MCF 10A (cell line): ENCODE results near the gene NR1H3. TPM values are rescaled to one million over a fixed set of nuclear protein-coding genes. Genes with fewer than 3 reads are reported as not detected.

Experiments used
- BruUV-seq: library from RNA; stranded (reverse); fragments of 400-500 nt; replicated peaks from 2 replicates; lab custom pipeline; 2021; lab: Mats Ljungman, UMichigan
- CTCF ChIA-PET: fragments of 300-600 bp; sonication (Branson Sonifier 250); formaldehyde crosslinking; extraction: SDS; loops from one replicate; lab custom pipeline; 2021; ENCODE audit warnings: antibody characterized with exemption, inconsistent platforms; lab: Yijun Ruan, JAX
- POLR2A ChIA-PET: fragments of 300-600, 350-650 bp; sonication (Branson Sonifier 250); formaldehyde crosslinking; extraction: SDS; loops from one replicate; lab custom pipeline; 2020; ENCODE audit warnings: antibody characterized with exemption, inconsistent platforms; lab: Yijun Ruan, JAX
- DNase-seq: peaks from one replicate; pipeline ENCODE4 v3.0.0-alpha.2; 2018; ENCODE audit not compliant: unreplicated experiment
- H3K27ac Mint-ChIP-seq: one replicate; pipeline ENCODE4 v1.8.0; 2022; ENCODE audit warnings: mild to moderate bottlenecking, low read depth, mixed read lengths; ENCODE audit not compliant: unreplicated experiment
- H3K27me3 Mint-ChIP-seq: one replicate; pipeline ENCODE4 v1.8.0; 2022; ENCODE audit warnings: mixed read lengths; ENCODE audit not compliant: insufficient read depth, unreplicated experiment
- H3K36me3 Mint-ChIP-seq: one replicate; pipeline ENCODE4 v1.8.0; 2022; ENCODE audit warnings: mild to moderate bottlenecking, moderate library complexity, mixed read lengths; ENCODE audit not compliant: insufficient read depth, unreplicated experiment
- H3K4me1 Mint-ChIP-seq: one replicate; pipeline ENCODE4 v1.8.0; 2022; ENCODE audit warnings: mixed read lengths; ENCODE audit not compliant: insufficient read depth, unreplicated experiment
- H3K4me3 Mint-ChIP-seq: one replicate; pipeline ENCODE4 v1.8.0; 2022; ENCODE audit warnings: mild to moderate bottlenecking, moderate library complexity, mixed read lengths; ENCODE audit not compliant: unreplicated experiment
- H3K9me3 Mint-ChIP-seq: one replicate; pipeline ENCODE4 v1.8.0; 2022; ENCODE audit warnings: mixed read lengths; ENCODE audit not compliant: unreplicated experiment
- CTCF ChIP-seq: fragments of 200-600 bp; IDR thresholded peaks from one replicate; pipeline ENCODE4 v1.8.0; 2022; ENCODE audit warnings: antibody characterized with exemption, mild to moderate bottlenecking; ENCODE audit not compliant: unreplicated experiment
- intact Hi-C: fragments of 100-400 bp; cut with micrococcal nuclease; formaldehyde crosslinking; loops from 2 replicates; pipeline ENCODE4 v1.14.1; 2022
- total RNA-seq: library from RNA; stranded (reverse); gene quantifications from 2 replicates; pipeline ENCODE4 v1.2.3, GENCODE V29; 2022

NR1H3 gene
- total RNA-seq, 1 experiment from 2014 or later, result 17.8 TPM

GRCh38 chr11:47274495-47275235, 16.9 kb downstream of the NR1H3 start:
- DNase-seq, result no peak
- no peak overlapping the region for H3K27ac Mint-ChIP-seq
- H3K4me3 Mint-ChIP-seq, result no peak overlapping the region
- H3K36me3 Mint-ChIP-seq, result peaks cover 50% of the 10 kb centered on the region
- H3K27me3 Mint-ChIP-seq, result no peaks in the 10 kb centered on the region
- POLR2A ChIA-PET, result interaction anchor here (0.7 kb wide), 1 partner anchor 47 kb away, joined by 3 read pairs; no protein-coding TSS in a partner anchor
- H3K9me3 Mint-ChIP-seq, result no peaks in the 10 kb centered on the region
- BruUV-seq, result no TSS peak
- intact Hi-C loops, result loop anchor here (5.0 kb wide), 1 partner anchor 83 kb away; no protein-coding TSS in a partner anchor
- no peak for TF ChIP-seq CTCF
- peaks cover 16% of the 10 kb centered on the region for H3K4me1 Mint-ChIP-seq
- CTCF ChIA-PET, result interaction anchor here (0.6 to 1.8 kb wide), 2 partner anchors 16 to 75 kb away, joined by 3 to 4 read pairs; no protein-coding TSS in a partner anchor

DNA sequence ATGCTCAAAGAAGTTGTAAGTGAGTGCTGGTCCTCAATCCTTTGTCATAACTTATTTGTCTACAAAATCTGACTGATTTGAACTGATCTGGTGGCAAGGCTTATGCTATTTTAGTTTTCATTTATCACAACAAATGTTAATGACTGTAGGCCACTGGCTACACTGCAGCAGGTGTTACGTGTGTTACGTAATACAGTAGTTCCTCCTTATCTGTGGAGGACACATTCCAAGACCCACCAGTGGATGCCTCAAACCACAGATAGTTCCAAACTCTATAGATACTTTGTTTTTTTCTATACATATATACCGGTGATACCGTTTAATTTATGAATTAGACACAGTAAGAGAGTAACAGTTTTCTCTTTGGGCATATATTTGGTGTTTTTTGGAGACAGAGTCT, 19.1 kb downstream of the NR1H3 start:
- ChIA-PET POLR2A (no interaction called here), CTCF (no interaction called here)
- intact Hi-C loops, result no loop called here
- DNase-seq, result no peak
- no TSS peak for BruUV-seq
- Mint-ChIP-seq H3K9me3 (no peaks in the 10 kb centered on the region), H3K4me1 (peaks cover 6% of the 10 kb centered on the region), H3K4me3 (no peak overlapping the region), H3K27ac (no peak overlapping the region), H3K27me3 (no peaks in the 10 kb centered on the region), H3K36me3 (peaks cover 72% of the 10 kb centered on the region)
- TF ChIP-seq CTCF, result no peak

- BruUV-seq, result no TSS peak
- TF ChIP-seq CTCF, result no peak
- H3K36me3 Mint-ChIP-seq, result peaks cover 84% of the 10 kb centered on the region
- no peak overlapping the region for H3K4me3 Mint-ChIP-seq
- H3K27ac Mint-ChIP-seq, result no peak overlapping the region
- ChIA-PET POLR2A (interaction anchor here (0.7 kb wide), 1 partner anchor 33 kb away, joined by 3 read pairs; no protein-coding TSS in a partner anchor), CTCF (interaction anchor here (0.9 kb wide), 1 partner anchor 258 kb away, joined by 3 read pairs; no protein-coding TSS in a partner anchor)
- no peak for DNase-seq
- H3K9me3 Mint-ChIP-seq, result no peaks in the 10 kb centered on the region
- no peaks in the 10 kb centered on the region for H3K4me1 Mint-ChIP-seq
- H3K27me3 Mint-ChIP-seq, result no peaks in the 10 kb centered on the region
- intact Hi-C loops, result no loop called here
Measured at GRCh38 chr11:47278058-47278457, 20.3 kb downstream of the NR1H3 start.

GRCh38 chr11:47278769-47279168, 21.0 kb downstream of the NR1H3 start:
- DNase-seq, result no peak
- Mint-ChIP-seq H3K4me3 (no peak overlapping the region), H3K27ac (no peak overlapping the region), H3K27me3 (no peaks in the 10 kb centered on the region), H3K4me1 (no peaks in the 10 kb centered on the region), H3K9me3 (no peaks in the 10 kb centered on the region), H3K36me3 (peaks cover 91% of the 10 kb centered on the region)
- no peak for TF ChIP-seq CTCF
- ChIA-PET CTCF (no interaction called here), POLR2A (interaction anchor here (0.6 kb wide), 1 partner anchor 49 kb away, joined by 3 read pairs; no protein-coding TSS in a partner anchor)
- intact Hi-C loops, result no loop called here
- BruUV-seq, result no TSS peak
